ENCODE data around the gene SASH1. TPM values are rescaled to one million over a fixed set of nuclear protein-coding genes. Genes with fewer than 3 reads are reported as not detected.

SASH1 gene
- total RNA-seq, 1 donor: 39.7 TPM

DNA sequence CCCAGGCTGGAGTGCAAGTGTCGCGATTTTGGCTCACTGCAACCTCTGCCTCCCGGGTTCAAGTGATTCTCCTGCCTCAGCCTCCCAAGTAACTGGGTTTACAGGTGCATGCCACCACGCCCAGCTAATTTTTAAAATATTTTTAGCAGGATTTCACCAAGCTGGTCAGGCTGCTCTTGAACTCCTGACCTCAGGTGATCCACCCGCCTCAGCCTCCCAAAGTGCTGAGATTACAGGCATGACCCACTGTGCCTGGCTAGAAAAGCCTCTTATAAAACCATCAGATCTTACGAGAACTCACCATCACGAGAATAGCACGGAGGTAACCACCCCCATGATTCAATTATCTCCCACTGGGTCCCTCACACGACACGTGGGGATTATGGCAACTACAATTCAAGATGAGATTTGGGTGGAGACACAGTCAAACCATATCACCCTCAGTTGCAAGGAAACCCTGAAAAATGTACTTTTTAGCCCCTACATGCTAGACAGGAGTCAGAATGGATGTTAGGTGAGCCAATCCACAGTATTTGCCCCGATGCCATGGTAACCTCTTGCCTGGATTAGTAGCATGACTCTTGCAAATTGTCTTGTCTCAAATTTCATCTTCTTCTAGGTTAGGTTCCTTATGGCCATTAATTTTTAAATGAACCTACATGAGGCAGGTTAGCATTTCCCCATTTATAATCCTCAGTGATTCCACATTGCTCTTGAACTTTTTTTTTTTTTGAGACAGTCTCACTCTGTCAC is 17.1 kb upstream of the SASH1 start:
- no peak for DNase-seq (ENCODE audit: low read depth)
- H3K4me3 ChIP-seq (ENCODE audit: low read depth, low read length): no peak overlapping the region
- TF ChIP-seq, protein P1, sequence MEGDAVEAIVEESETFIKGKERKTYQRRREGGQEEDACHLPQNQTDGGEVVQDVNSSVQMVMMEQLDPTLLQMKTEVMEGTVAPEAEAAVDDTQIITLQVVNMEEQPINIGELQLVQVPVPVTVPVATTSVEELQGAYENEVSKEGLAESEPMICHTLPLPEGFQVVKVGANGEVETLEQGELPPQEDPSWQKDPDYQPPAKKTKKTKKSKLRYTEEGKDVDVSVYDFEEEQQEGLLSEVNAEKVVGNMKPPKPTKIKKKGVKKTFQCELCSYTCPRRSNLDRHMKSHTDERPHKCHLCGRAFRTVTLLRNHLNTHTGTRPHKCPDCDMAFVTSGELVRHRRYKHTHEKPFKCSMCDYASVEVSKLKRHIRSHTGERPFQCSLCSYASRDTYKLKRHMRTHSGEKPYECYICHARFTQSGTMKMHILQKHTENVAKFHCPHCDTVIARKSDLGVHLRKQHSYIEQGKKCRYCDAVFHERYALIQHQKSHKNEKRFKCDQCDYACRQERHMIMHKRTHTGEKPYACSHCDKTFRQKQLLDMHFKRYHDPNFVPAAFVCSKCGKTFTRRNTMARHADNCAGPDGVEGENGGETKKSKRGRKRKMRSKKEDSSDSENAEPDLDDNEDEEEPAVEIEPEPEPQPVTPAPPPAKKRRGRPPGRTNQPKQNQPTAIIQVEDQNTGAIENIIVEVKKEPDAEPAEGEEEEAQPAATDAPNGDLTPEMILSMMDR (IDR thresholded peaks at IDR 0.05; ENCODE audit: insufficient read depth, low read depth, low read length): no peak

- no peak for DNase-seq (ENCODE audit: low read depth)
- TF ChIP-seq, protein P1 (IDR thresholded peaks at IDR 0.05; ENCODE audit: insufficient read depth, low read depth, low read length): no peak
- H3K4me3 ChIP-seq (ENCODE audit: low read depth, low read length): no peak overlapping the region
Measured at GRCh38 chr6:148328876-148329555, 13.6 kb upstream of the SASH1 start.

DNA sequence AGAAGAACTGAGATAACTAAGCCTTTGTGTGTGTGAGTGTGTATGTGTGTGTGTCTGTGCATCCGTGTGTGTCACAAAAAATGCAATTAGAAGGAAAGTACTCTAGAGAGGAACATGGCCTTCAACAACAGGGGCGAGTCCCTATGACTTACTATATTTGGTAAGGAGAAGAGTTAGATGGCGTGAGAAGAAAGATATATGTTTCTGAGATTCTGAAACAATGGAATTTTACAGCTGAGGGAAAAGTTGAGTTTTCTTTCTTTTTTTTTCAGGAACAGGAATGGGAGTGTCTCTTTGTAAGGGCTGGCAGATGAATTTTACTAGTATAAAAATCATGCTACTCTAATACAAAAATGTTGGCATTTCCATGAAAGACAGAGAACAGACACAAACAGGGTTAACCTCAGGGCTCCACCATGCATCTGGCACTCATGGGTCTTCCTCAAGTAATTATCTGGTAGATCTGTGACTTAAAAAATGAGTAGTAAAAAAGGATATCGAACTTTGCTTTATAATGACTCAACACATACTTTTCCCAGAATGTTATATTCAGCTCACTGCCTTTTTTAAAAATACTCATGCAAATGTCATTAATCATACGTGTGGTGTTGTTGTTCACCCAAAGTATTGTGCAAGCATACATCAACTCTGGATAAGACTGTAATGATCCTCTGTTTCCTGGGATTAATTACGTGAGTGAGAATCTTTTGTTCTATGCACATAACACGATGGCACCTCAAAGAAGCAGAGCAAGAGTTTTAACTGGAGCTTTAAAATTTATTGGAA is 12.8 kb upstream of the SASH1 start:
- TF ChIP-seq, protein P1 (IDR thresholded peaks at IDR 0.05; ENCODE audit: insufficient read depth, low read depth, low read length): no peak
- peak; percentile 95 for DNase-seq (ENCODE audit: low read depth)
- H3K4me3 ChIP-seq (ENCODE audit: low read depth, low read length): no peak overlapping the region

DNA sequence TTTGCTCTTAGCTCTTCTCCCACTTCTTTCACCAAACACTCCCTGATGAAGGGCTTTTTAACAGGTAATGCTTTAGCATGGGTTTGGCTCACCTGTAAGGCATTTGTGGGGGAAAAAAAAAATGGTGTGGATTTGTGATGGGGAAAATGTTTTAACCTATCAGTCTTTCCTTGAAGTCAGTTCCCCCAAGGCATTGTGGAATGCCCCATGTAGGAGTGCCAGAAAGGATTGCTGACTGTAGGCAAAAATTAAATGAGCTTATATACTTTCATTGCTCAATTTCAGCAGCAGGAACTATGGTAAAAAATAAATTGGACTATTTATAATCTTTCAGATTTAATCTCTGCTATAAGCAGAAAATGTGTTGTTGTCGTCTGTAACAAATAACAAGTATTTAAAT is 10.6 kb upstream of the SASH1 start:
- no peak for DNase-seq (ENCODE audit: low read depth)

GRCh38 chr6:148336901-148337300 is 5.7 kb upstream of the SASH1 start:
- TF ChIP-seq, protein P1 (IDR thresholded peaks at IDR 0.05; ENCODE audit: insufficient read depth, low read depth, low read length): no peak
- H3K4me3 ChIP-seq (ENCODE audit: low read depth, low read length): no peak overlapping the region
- DNase-seq (ENCODE audit: low read depth): no peak

More for the DNA sequence above, 10.6 kb upstream of the SASH1 start:
- TF ChIP-seq, protein P1 (IDR thresholded peaks at IDR 0.05; ENCODE audit: insufficient read depth, low read depth, low read length): no peak
- no peak overlapping the region for H3K4me3 ChIP-seq (ENCODE audit: low read depth, low read length)

DNA sequence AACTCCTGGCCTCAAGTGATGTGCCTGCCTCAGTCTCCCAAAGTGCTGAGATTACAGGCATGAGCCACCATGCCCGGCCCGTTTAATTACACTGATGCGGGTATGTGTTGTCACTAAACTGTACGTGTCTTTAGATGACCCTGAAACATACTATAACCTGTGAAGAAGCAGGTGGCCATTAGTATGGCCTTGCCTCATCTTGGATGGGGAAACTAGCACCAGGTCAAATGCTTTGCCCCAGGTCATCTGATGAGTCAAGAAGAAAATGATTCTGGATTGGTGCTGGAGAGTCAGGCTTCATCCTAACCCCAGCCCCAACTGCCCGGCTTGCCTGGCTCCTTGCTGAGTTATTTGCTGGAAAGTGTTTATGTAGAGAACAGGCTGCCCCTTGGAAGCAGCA is 2.9 kb upstream of the SASH1 start:
- no peak for DNase-seq (ENCODE audit: low read depth)
- TF ChIP-seq, protein P1 (IDR thresholded peaks at IDR 0.05; ENCODE audit: insufficient read depth, low read depth, low read length): no peak
- H3K4me3 ChIP-seq (ENCODE audit: low read depth, low read length): no peak overlapping the region
